Mononuclear cell (primary cell): Measurements from ENCODE around the gene GIN1. TPM values are rescaled to one million over a fixed set of nuclear protein-coding genes. Genes with fewer than 3 reads are reported as not detected.

Experiments used
- total RNA-seq: library from RNA; depleted of rRNA; stranded (reverse); fragments of >200 nt; gene quantifications from one replicate; pipeline ENCODE4 v1.2.3, GENCODE V29; 2012

The GIN1 gene
- total RNA-seq, 1 donor, result 4.7 TPM

Other genes starting within 250 kb of the GIN1 start
- gene PPIP5K2, start 163 bp upstream of the GIN1 start, total RNA-seq, result 55.4 TPM
- 3.3 TPM for gene MACIR, start 138.6 kb upstream of the GIN1 start, total RNA-seq